HepG2 (cell line): ENCODE data around the gene IGFBP7. TPM values are rescaled to one million over a fixed set of nuclear protein-coding genes. Genes with fewer than 3 reads are reported as not detected.

Source experiments
- ATAC-seq: fragments of 200-7000 bp; cut with Tn5 transposase; 3 replicates; pipeline ENCODE4 v1.9.1; 2020; ENCODE audit warnings: mild to moderate bottlenecking, moderate library complexity
- BruUV-seq: library from RNA; stranded (reverse); fragments of 400-500 nt; replicated peaks from 2 replicates; lab custom pipeline; 2021; lab: Mats Ljungman, UMichigan
- CTCF ChIA-PET: fragments of 300-600 bp; formaldehyde crosslinking; extraction: SDS; loops from one replicate; lab custom pipeline; 2021; ENCODE audit warnings: low total read pairs, inconsistent platforms, low intra/inter-chr PET ratio; lab: Yijun Ruan, JAX
- POLR2A ChIA-PET: fragments of 350-600 bp; sonication (Branson Sonifier 250); formaldehyde crosslinking; loops from one replicate; lab custom pipeline; 2020; ENCODE audit warnings: antibody characterized with exemption, inconsistent platforms; lab: Yijun Ruan, JAX
- DNase-seq: peaks from one replicate; pipeline ENCODE4 v3.0.0-alpha.2; 2015; ENCODE audit warnings: low spot score
- FAIRE-seq: peaks from 3 replicates; lab custom pipeline; 2011; peaks lifted over from hg19 to GRCh38; lab: Jason Lieb, UNC
- H2AFZ ChIP-seq: one replicate; pipeline ENCODE4 v1.6.1; 2011; ENCODE audit warnings: low read length, inconsistent platforms
- H3K27ac ChIP-seq: fragments of 300-600 bp; 3 replicates; pipeline ENCODE4 v1.8.0; 2011; ENCODE audit warnings: mixed run types, mild to moderate bottlenecking, mixed read lengths, low read length, inconsistent platforms; ENCODE audit not compliant: insufficient read depth; ENCODE audit errors: extremely low read length
- H3K27me3 ChIP-seq, 2 experiments: fragments of 200-600 bp in 1 of 2; 2 replicates in 1 of 2; 3 replicates in 1 of 2; pipeline versions ENCODE4 v1.6.0 to v1.8.0; 2011; ENCODE audit warnings: low read length in 2 of 2, mild to moderate bottlenecking in 2 of 2, moderate library complexity in 2 of 2, inconsistent platforms in 1 of 2; ENCODE audit not compliant: insufficient read depth in 2 of 2, control insufficient read depth in 1 of 2
- H3K36me3 ChIP-seq, 2 experiments: fragments of 200-600 bp in 1 of 2; replicated peaks in 1 of 2; 2 replicates in 1 of 2; 3 replicates in 1 of 2; pipeline versions ENCODE4 v1.5.1 to v1.8.0; 2011; ENCODE audit warnings: low read length in 2 of 2, inconsistent platforms in 1 of 2; ENCODE audit not compliant: insufficient read depth in 2 of 2, control insufficient read depth in 1 of 2
- H3K4me1 ChIP-seq: 2 replicates; pipeline ENCODE4 v1.5.1; 2012; ENCODE audit warnings: low read length, inconsistent platforms; ENCODE audit not compliant: insufficient read depth
- H3K4me2 ChIP-seq: 2 replicates; pipeline ENCODE4 v1.6.0; 2011; ENCODE audit warnings: low read depth, low read length, inconsistent platforms
- H3K4me3 ChIP-seq, 3 experiments: fragments of 200-600 bp in 1 of 3; sonication (generic), shearing (Covaris generic) in 1 of 3; replicated peaks in 1 of 3; 2 replicates each; pipeline ENCODE4 v1.5.1; 2011 to 2016; ENCODE audit warnings: low read length in 3 of 3, inconsistent platforms in 2 of 3, low read depth in 2 of 3, mild to moderate bottlenecking in 2 of 3, control low read depth in 1 of 3, mixed read lengths in 1 of 3; ENCODE audit not compliant: insufficient read depth in 1 of 3
- H3K79me2 ChIP-seq: one replicate; pipeline ENCODE4 v1.6.1; 2011; ENCODE audit warnings: low read length, inconsistent platforms; ENCODE audit not compliant: insufficient read depth
- H3K9ac ChIP-seq: 2 replicates; pipeline ENCODE4 v1.6.0; 2011; ENCODE audit warnings: mild to moderate bottlenecking, low read depth, low read length, inconsistent platforms; ENCODE audit not compliant: insufficient read depth
- H3K9me3 ChIP-seq: 2 replicates; pipeline ENCODE4 v1.5.1; 2012; ENCODE audit warnings: mild to moderate bottlenecking, low read length
- H4K20me1 ChIP-seq: 2 replicates; pipeline ENCODE4 v1.6.0; 2011; ENCODE audit warnings: inconsistent platforms, mild to moderate bottlenecking, low read length, moderate library complexity; ENCODE audit not compliant: insufficient read depth
- CAMTA2 ChIP-seq: sonication (generic); formaldehyde crosslinking; IDR thresholded peaks from 2 replicates; pipeline ENCODE4 v1.4.0; 2020; ENCODE audit warnings: mild to moderate bottlenecking, missing genetic modification reagents, borderline replicate concordance
- CENPBD1 ChIP-seq: sonication (generic); formaldehyde crosslinking; IDR thresholded peaks from 2 replicates; pipeline ENCODE4 v1.8.0; 2022; ENCODE audit warnings: missing genetic modification reagents, low read depth, mild to moderate bottlenecking, borderline replicate concordance
- HMGXB4 ChIP-seq, 2 experiments: sonication (generic) in 1 of 2; formaldehyde crosslinking in 1 of 2; IDR thresholded peaks; 2 replicates each; pipeline versions ENCODE4 v1.4.0 to v1.6.1; 2018 to 2020; ENCODE audit warnings: missing genetic modification reagents in 2 of 2, borderline replicate concordance in 1 of 2, low read depth in 1 of 2, mild to moderate bottlenecking in 1 of 2, missing biosample characterization in 1 of 2
- MED1 ChIP-seq: sonication (generic); formaldehyde crosslinking; IDR thresholded peaks from 2 replicates; pipeline ENCODE4 v1.4.0; 2020; ENCODE audit warnings: missing genetic modification reagents
- PREB ChIP-seq: sonication (generic); formaldehyde crosslinking; IDR thresholded peaks from 2 replicates; pipeline ENCODE4 v1.4.0; 2020; ENCODE audit warnings: missing genetic modification reagents
- SMC3 ChIP-seq: IDR thresholded peaks from 2 replicates; pipeline ENCODE4 v1.6.1; 2011; ENCODE audit warnings: low read length, improper control_type of control experiment
- SNAI1 ChIP-seq: sonication (generic); formaldehyde crosslinking; IDR thresholded peaks from 2 replicates; pipeline ENCODE4 v1.5.0; 2020; ENCODE audit warnings: mild to moderate bottlenecking, missing genetic modification reagents, borderline replicate concordance
- TARDBP ChIP-seq: sonication (generic); formaldehyde crosslinking; IDR thresholded peaks from 2 replicates; pipeline ENCODE4 v1.8.0; 2022; ENCODE audit warnings: mild to moderate bottlenecking, missing genetic modification reagents
- ZBTB49 ChIP-seq: sonication (generic); formaldehyde crosslinking; IDR thresholded peaks from 2 replicates; pipeline ENCODE4 v1.4.0; 2020; ENCODE audit warnings: missing genetic modification reagents, borderline replicate concordance
- ZNF646 ChIP-seq: sonication (generic); formaldehyde crosslinking; IDR thresholded peaks from 2 replicates; pipeline ENCODE4 v1.9.0; 2021; ENCODE audit warnings: mild to moderate bottlenecking, missing genetic modification reagents
- WGBS: methylation state at CpG from one replicate; pipeline ENCODE4 v1.1.6; 2017; ENCODE audit warnings: low lambda C conversion rate; 5-methylcytosine and 5-hydroxymethylcytosine counted together
- in situ Hi-C: cut with HindIII; loops from 2 replicates; pipeline ENCODE4 v1.10.0; 2017; ENCODE audit warnings: low pct_unique_long_range_greater_than_20kb; ENCODE audit not compliant: extremely low pct_ligation_motif_present
- intact Hi-C: fragments of 100-400 bp; cut with micrococcal nuclease; formaldehyde crosslinking; loops from one replicate; pipeline ENCODE4 v1.10.0; 2022; ENCODE audit not compliant: unreplicated experiment
- polyA plus RNA-seq, 8 experiments: library from polyadenylated mRNA; depleted of rRNA in 3 of 8; stranded (reverse) in 7 of 8; unstranded in 1 of 8; fragments of >200 nt; fragmentation: Illumina TruSeq in 4 of 8; extraction: Trizol in 4 of 8; gene quantifications; 2 replicates each; pipeline versions ENCODE4 v1.2.1 to v1.2.3, GENCODE V29; 2011 to 2016; ENCODE audit warnings: low read depth in 4 of 8, missing spikeins in 1 of 8, mixed read lengths in 1 of 8; ENCODE audit not compliant: insufficient read depth in 1 of 8
- total RNA-seq, 5 experiments: library from RNA; depleted of rRNA; stranded (reverse); fragments of >200 nt; fragmentation: Illumina TruSeq; extraction: Trizol; gene quantifications; 2 replicates each; pipeline ENCODE4 v1.2.3, GENCODE V29; 2016; ENCODE audit warnings: low read depth in 1 of 5

Gene IGFBP7
- total and polyA plus RNA-seq, 2 of the 13 experiments (the other 11 are each of a cell fraction or from before 2014, with no cell fraction given): 1.1 to 1.3 TPM

- no peak for TF ChIP-seq ZNF646 (CRISPR knock-in tag)
- TF ChIP-seq TARDBP (CRISPR knock-in tag): no peak
Measured at GRCh38 chr4:57098415-57098814, 11.8 kb downstream of the IGFBP7 start (continued).

GRCh38 chr4:57097711-57098110, 12.5 kb downstream of the IGFBP7 start:
- FAIRE-seq (no peak), DNase-seq (no peak), ATAC-seq (no peak)
- 23% methylated on average over 2 of the region's 2 CpGs for WGBS
- in situ Hi-C loops (no loop called here), intact Hi-C loops (no loop called here)
- H3K27me3 ChIP-seq: peaks cover 0 to 1% of the 10 kb centered on the region in 2 experiments; a peak in 1 of 5 replicates
- no peak overlapping the region for H3K9ac ChIP-seq
- ChIA-PET POLR2A (no interaction called here), CTCF (no interaction called here)
- H4K20me1 ChIP-seq: no peaks in the 10 kb centered on the region
- H3K27ac ChIP-seq: no peak overlapping the region
- H3K36me3 ChIP-seq: no peaks in the 10 kb centered on the region
- H3K4me3 ChIP-seq: no peak overlapping the region
- H3K79me2 ChIP-seq: no peaks in the 10 kb centered on the region
- no peak overlapping the region for H3K4me2 ChIP-seq
- no TSS peak for BruUV-seq
- no peaks in the 10 kb centered on the region for H3K9me3 ChIP-seq
- no peak overlapping the region for H2AFZ ChIP-seq
- H3K4me1 ChIP-seq: peaks cover 38% of the 10 kb centered on the region
- TF ChIP-seq PREB (CRISPR knock-in tag) (no peak), HMGXB4 (CRISPR knock-in tag; IDR thresholded peaks at IDR 0.05; ENCODE audit: borderline replicate concordance in 1 of 2, low read depth in 1 of 2) (no peak), SNAI1 (CRISPR knock-in tag) (no peak), ZBTB49 (CRISPR knock-in tag) (no peak), CENPBD1 (CRISPR knock-in tag) (no peak), CAMTA2 (CRISPR knock-in tag) (no peak), MED1 (CRISPR knock-in tag) (no peak), SMC3 (no peak)
